ENCODE measurements around the gene NAMPT.

NAMPT gene

DNA sequence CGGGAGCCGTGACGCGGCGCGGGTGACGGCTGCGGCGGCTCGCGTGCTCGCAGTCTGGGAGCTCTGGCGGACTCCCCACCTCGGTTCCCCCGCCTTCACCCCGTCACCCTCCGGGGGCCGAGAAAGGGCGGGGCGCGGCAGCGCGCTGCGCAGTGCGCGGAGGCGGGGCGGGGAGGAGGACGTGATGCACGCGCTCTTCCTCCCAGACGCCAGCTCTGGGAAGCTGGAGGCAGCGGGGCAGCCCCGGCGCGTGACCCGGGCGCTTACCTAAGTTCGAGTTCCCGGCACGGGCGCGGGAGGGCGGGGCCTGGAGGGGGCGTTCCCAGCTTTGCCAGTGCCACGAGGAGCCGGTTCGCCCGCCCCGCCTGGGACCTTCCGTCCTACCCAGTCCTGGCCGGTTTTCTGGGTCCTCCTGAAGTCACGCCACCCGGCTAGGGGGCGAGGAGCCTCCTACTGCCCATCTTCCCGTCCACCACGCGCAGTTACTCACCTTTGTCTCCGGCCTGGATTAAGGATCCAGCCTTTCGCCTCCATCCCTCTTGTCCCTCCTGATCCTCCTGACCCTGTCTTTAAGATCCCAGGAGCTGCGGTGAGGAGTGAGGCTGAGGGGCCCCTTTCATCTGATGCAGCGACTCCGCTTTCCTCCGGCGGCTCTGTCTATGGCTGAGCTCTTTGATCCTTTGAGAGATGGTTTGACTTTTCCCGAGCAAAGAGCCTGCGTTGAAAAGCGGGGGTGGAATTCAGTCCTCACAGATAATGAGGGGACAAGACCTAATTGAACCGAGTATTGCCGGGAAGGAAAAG is 470 bp upstream of the NAMPT start:
- H3K4me3 ChIP-seq (ENCODE audit: low read depth, low read length) = peak overlapping the region; percentile 79
- peak; percentile 99 for DNase-seq (ENCODE audit: low read depth)
- TF ChIP-seq, protein P1, sequence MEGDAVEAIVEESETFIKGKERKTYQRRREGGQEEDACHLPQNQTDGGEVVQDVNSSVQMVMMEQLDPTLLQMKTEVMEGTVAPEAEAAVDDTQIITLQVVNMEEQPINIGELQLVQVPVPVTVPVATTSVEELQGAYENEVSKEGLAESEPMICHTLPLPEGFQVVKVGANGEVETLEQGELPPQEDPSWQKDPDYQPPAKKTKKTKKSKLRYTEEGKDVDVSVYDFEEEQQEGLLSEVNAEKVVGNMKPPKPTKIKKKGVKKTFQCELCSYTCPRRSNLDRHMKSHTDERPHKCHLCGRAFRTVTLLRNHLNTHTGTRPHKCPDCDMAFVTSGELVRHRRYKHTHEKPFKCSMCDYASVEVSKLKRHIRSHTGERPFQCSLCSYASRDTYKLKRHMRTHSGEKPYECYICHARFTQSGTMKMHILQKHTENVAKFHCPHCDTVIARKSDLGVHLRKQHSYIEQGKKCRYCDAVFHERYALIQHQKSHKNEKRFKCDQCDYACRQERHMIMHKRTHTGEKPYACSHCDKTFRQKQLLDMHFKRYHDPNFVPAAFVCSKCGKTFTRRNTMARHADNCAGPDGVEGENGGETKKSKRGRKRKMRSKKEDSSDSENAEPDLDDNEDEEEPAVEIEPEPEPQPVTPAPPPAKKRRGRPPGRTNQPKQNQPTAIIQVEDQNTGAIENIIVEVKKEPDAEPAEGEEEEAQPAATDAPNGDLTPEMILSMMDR (conservative IDR thresholded peaks at IDR 0.05; ENCODE audit: low read depth, low read length) = no peak

- peak overlapping the region; percentile 79 for H3K4me3 ChIP-seq (ENCODE audit: low read depth, low read length)
- TF ChIP-seq, protein P1 (conservative IDR thresholded peaks at IDR 0.05; ENCODE audit: low read depth, low read length) = no peak
- DNase-seq (ENCODE audit: low read depth) = peak; percentile 43
These were observed 711 bp downstream of the NAMPT start for GRCh38 chr7:106283831-106284713.

DNA sequence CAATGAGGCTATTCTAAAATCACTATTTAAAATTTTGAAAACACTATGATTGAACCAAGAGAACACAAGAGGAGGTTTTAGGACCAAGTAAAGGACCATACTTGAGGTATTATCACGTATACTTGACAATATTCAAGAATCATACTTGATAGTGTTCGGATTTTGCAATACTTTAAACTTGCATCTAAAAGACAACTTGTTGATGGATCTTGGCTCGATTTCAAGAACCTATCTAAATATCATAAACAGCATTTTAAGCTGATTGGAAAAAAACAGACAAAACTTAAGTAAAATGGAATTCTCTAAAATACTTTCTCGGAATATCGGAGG is 1.3 kb downstream of the NAMPT start:
- DNase-seq (ENCODE audit: low read depth) = no peak
- H3K4me3 ChIP-seq (ENCODE audit: low read depth, low read length) = peak overlapping the region; percentile 79
- TF ChIP-seq, protein P1 (conservative IDR thresholded peaks at IDR 0.05; ENCODE audit: low read depth, low read length) = no peak

- peak overlapping the region; percentile 79 for H3K4me3 ChIP-seq (ENCODE audit: low read depth, low read length)
- TF ChIP-seq, protein P1 (conservative IDR thresholded peaks at IDR 0.05; ENCODE audit: low read depth, low read length) = no peak
- DNase-seq (ENCODE audit: low read depth) = no peak
These were observed 1.9 kb downstream of the NAMPT start for GRCh38 chr7:106282852-106283251.

DNA sequence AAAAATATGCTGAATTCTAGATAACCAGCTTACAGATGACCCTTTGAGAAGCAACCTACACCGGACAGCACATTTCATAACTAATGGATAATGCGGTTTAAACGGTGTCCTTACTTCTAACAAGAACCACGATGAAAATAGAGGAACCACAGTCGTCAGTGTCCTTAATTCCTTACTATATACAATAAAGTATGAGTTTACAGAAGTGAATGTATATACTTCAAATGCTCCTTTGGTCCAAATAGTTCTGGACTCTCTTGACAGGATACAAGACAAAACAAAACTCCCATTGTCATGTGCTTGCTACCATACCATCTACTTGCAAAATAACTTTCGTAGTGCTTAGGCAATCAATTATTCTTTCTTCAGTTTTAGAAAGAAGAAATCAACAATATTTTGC is 2.4 kb downstream of the NAMPT start:
- DNase-seq (ENCODE audit: low read depth) = no peak
- TF ChIP-seq, protein P1 (conservative IDR thresholded peaks at IDR 0.05; ENCODE audit: low read depth, low read length) = no peak
- H3K4me3 ChIP-seq (ENCODE audit: low read depth, low read length) = peak overlapping the region; percentile 79

DNA sequence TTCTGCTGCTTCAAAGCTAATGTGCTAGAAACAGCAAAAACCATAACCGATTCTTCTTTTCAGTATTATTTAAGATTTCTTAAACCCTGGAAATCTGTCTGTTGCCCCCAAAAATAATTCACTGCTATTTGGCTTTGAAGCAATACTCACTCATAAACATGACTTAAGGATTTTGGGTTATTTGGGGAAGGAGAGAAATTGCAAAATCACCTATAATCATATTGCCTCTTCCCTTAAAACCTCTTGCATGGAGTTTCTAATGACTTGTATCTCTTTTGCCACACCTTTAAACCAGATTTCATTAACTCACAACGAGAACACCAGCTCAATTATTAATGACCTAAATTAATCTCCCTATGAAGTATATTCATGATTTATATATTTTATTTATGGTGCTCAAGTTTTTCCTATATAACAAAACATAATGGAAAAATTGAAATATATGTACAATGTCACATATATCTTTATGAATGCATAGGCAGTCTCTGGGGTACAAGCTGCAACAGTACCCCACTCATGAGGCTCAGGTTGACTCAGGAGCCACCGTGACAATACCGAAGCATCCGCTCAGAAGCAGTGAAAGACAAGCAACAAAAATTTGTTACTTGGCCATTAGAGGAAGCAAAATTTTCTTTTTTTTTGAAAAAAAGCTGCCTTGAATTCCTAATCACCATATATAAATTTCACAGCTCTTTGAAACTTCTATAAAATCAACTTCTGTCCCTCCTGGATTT is 3.0 kb downstream of the NAMPT start:
- DNase-seq (ENCODE audit: low read depth) = no peak
- TF ChIP-seq, protein P1 (conservative IDR thresholded peaks at IDR 0.05; ENCODE audit: low read depth, low read length) = no peak
- H3K4me3 ChIP-seq (ENCODE audit: low read depth, low read length) = peak overlapping the region; percentile 79
